ENCODE data around the gene IL12RB2.

Gene IL12RB2

DNA sequence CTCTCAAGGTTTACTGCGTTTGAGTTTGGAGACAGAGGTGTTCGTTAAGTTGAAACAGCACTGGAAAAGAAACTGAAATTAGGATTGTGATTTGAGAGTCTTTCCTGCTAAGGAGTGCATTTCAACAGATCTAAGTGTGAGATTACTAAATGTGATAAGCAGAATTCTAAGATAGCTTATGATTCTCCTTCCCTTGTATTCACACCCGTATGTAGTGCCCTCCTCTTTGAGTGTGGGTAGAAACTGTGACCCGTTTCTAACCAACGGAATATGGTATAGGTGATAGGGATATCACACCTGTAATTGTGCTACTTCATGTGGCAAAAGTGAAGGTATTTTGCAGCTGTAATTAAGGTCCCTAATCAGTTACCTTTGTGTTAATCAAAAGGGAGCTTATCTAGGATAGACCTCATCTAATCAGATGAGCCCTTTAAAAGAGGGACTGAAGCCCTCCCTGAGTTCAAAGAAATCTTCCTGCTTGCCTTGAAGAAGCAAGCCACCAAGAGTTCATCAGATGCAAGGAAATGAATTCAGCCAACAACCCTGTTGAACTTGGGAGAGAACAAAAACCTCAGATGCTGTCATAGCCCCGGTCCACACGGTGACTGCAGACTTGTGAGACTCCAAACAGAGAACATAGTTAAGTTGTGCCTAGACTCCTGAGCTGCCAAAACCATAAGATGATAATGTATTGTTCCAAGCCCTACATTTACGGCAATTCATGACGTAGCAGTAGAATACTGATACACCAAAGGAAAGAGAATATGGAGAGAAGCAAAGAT lies 12.6 kb upstream of the IL12RB2 start:
- TF ChIP-seq GATA3 (IDR thresholded peaks at IDR 0.05; ENCODE audit: low read depth, low read length) (no peak), GATA2 (IDR thresholded peaks at IDR 0.05; ENCODE audit: low read depth, low read length) (no peak)

- TF ChIP-seq GATA3 (IDR thresholded peaks at IDR 0.05; ENCODE audit: low read depth, low read length), result no peak
- no peak for TF ChIP-seq GATA2 (IDR thresholded peaks at IDR 0.05; ENCODE audit: low read depth, low read length)
Measured at GRCh38 chr1:67298762-67299161, 8.9 kb upstream of the IL12RB2 start.

- no peak for TF ChIP-seq GATA2 (IDR thresholded peaks at IDR 0.05; ENCODE audit: low read depth, low read length)
- no peak for TF ChIP-seq GATA3 (IDR thresholded peaks at IDR 0.05; ENCODE audit: low read depth, low read length)
Measured at GRCh38 chr1:67299296-67299695, 8.4 kb upstream of the IL12RB2 start.

DNA sequence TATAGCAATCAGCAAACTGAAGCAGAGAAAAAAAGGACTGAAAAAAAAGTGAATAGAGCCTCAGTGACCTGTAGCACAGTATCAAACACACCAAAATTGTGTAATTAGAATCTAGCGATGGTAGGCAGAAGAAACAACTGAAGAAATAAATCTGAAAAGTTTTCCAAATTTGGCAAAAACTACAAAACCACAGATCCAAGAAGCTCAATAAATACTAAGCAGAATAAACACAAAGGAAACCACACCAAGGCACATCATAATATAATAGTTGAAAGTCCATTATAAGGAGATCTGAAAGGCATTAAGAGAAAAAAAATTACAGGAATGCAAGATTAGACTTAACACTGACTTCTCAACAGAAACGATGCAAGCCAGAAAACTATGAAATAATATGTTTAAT lies 7.1 kb upstream of the IL12RB2 start:
- no peak for TF ChIP-seq GATA3 (IDR thresholded peaks at IDR 0.05; ENCODE audit: low read depth, low read length)
- no peak for TF ChIP-seq GATA2 (IDR thresholded peaks at IDR 0.05; ENCODE audit: low read depth, low read length)

GRCh38 chr1:67304023-67304422 lies 3.6 kb upstream of the IL12RB2 start:
- no peak for TF ChIP-seq GATA2 (IDR thresholded peaks at IDR 0.05; ENCODE audit: low read depth, low read length)
- TF ChIP-seq GATA3 (IDR thresholded peaks at IDR 0.05; ENCODE audit: low read depth, low read length), result no peak

DNA sequence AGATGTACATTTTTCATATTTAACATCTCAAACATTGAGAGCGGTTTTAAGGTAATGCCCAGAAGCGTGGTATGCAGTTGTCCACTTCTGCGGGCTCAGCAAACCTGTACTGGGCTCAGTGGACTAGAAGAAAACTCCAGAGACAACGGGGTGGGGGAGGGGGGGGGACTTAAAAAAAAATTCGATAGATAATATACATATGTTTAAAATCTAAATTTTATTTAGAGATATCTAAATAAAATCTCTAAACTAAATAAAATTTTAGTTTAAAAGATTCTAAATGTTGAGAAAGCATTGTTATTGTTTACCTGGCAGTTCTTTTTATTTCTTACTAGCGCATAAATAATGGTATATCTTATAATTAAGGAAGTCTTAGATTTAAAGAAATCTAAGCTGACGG lies 1.1 kb upstream of the IL12RB2 start:
- TF ChIP-seq GATA2 (IDR thresholded peaks at IDR 0.05; ENCODE audit: low read depth, low read length) (no peak), GATA3 (IDR thresholded peaks at IDR 0.05; ENCODE audit: low read depth, low read length) (no peak)

GRCh38 chr1:67308136-67308535 lies 463 bp downstream of the IL12RB2 start:
- TF ChIP-seq GATA2 (IDR thresholded peaks at IDR 0.05; ENCODE audit: low read depth, low read length) (no peak), GATA3 (IDR thresholded peaks at IDR 0.05; ENCODE audit: low read depth, low read length) (no peak)

GRCh38 chr1:67312615-67313014 lies 4.9 kb downstream of the IL12RB2 start:
- TF ChIP-seq GATA2 (IDR thresholded peaks at IDR 0.05; ENCODE audit: low read depth, low read length) (no peak), GATA3 (IDR thresholded peaks at IDR 0.05; ENCODE audit: low read depth, low read length) (no peak)

DNA sequence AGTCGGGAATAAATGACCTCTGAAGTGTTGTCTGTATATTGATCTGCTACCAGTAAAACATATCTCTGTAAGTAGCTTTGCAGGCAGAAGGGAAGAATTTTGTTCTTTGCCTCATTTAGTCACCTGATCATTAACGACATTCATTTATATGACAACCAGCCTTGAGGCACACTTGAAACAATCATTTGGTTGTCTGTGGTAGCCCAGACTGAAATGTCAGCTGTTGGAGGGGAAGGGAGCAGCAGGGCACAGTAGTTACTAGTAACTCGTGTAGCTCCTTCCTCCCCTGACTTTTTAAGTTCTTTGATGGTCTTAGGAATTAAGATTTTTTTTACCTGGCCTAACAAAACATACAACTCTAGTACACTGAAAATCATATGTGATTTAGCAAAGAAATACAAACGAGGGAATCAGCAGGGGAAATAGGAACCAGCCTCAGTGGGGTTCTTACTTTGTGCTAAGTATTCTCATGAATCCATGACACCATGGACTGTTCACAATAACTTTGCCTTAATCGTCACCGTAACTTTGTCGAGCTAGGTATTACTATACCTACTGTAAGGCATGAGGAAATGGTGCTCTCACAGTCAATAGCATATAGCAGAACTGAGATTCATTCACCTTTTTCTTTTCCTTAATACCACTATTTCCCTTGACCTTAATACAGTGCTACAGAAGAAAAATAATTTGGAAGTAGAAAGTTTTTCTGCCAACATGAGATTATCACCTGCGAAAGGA lies 6.4 kb downstream of the IL12RB2 start:
- no peak for TF ChIP-seq GATA3 (IDR thresholded peaks at IDR 0.05; ENCODE audit: low read depth, low read length)
- no peak for TF ChIP-seq GATA2 (IDR thresholded peaks at IDR 0.05; ENCODE audit: low read depth, low read length)

GRCh38 chr1:67314696-67315095 lies 7.0 kb downstream of the IL12RB2 start:
- TF ChIP-seq GATA3 (IDR thresholded peaks at IDR 0.05; ENCODE audit: low read depth, low read length) (no peak), GATA2 (IDR thresholded peaks at IDR 0.05; ENCODE audit: low read depth, low read length) (no peak)

DNA sequence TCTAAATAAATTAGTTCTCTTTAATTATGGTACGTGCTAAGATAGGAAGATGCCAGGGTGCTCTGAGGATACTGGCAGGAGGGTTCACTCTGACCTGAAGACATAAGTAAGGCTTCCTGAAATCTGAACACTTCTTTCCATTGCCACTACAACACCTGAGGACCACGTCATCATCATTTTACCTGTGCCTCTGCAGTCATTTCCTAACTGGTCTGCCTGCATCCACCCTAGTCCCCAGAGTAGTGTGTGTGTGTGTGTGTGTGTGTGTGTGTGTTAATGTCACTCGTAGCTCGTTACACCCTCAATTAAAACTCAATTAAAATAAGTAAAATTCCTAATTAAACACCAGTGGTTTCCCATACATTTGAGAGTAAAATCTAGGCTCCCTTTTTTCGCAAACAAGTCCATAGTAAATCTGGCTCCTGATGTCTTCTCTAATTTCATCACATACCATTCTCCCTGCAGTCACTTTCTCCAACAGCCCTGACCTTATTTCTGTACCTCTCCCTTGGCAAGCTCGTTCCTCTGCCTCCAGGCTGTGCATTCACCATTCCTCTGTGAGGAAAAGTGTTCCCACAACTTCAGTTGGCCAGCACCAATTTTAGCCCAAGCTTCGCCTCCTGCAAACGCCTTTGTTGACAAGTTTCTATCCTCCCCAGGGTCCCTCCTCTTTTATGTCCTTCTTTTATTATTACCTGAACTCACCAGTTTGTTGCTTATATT lies 8.7 kb downstream of the IL12RB2 start:
- TF ChIP-seq GATA2 (IDR thresholded peaks at IDR 0.05; ENCODE audit: low read depth, low read length) (no peak), GATA3 (IDR thresholded peaks at IDR 0.05; ENCODE audit: low read depth, low read length) (no peak)

DNA sequence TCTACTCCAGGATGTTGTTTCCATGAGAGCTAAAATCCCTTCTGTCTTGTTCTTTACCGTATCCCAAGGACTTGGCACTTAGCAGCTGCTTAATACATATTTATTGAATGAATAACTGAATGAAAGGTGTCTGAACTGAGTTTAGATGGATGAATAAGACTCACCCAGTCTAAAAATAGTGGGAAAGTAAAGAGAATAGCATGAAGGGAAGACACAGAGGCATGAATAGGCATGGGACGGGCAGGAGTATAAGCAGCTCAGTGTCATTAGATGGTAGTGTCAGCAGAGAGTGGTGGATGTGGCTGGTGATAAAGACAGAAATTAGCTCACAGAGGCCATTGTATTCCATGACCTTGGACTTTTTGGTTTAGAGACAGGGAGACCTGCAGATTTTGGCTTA lies 9.2 kb downstream of the IL12RB2 start:
- TF ChIP-seq GATA2 (IDR thresholded peaks at IDR 0.05; ENCODE audit: low read depth, low read length), result no peak
- no peak for TF ChIP-seq GATA3 (IDR thresholded peaks at IDR 0.05; ENCODE audit: low read depth, low read length)

DNA sequence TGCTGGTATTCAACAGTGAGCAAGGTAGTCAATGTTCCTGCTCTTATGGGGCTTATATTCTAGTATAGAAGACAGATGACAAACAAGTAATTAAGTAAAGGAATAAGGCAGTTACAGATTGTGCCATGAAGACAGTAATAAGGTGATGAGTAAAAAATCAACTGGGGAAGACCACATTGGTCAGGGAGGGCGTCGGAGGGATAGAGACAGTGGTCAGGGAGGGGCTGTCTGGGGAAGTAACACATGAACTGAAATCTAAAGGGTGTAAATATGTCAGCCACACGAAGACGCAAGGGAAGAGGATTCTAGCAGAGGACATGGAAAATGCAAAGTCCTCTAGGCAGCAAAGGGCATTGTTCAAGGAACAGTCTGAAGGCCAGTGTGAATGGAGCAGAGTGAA lies 10.1 kb downstream of the IL12RB2 start:
- TF ChIP-seq GATA3 (IDR thresholded peaks at IDR 0.05; ENCODE audit: low read depth, low read length), result no peak
- no peak for TF ChIP-seq GATA2 (IDR thresholded peaks at IDR 0.05; ENCODE audit: low read depth, low read length)

DNA sequence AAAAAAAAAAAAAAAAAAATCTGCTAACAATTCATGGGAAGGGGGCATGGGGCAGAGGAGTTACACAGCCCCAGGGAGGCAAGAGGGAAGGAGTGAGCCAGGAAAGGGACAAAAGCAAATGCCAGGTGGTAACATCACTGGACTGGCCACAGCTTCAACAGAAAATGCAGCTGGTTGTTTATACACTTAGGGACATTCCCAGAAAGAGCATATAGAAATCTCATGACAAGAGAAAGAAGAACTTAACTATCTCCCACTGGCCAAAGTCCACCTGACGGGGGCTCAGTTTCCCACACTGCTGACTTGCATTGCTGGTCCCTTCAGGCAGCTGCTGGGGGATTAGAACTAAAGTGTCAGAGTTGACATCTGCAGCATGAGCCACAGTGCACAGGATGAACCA lies 14.8 kb downstream of the IL12RB2 start:
- TF ChIP-seq GATA3 (IDR thresholded peaks at IDR 0.05; ENCODE audit: low read depth, low read length), result no peak
- TF ChIP-seq GATA2 (IDR thresholded peaks at IDR 0.05; ENCODE audit: low read depth, low read length), result no peak
